ENCODE measurements around the gene DIPK1B.
A peak's percentile ranks its signal among the peaks of the same experiment; 100 is the strongest.

DIPK1B gene

GRCh38 chr9:136686794-136687711, 25.3 kb upstream of the DIPK1B start, which contains the start of gene AGPAT2:
Gene AGPAT2, minus strand, starts transcription at chr9:136687457. Its CDS starts 100 bp downstream, at chr9:136687357.
- peak; percentile 82 for DNase-seq

GRCh38 chr9:136687721-136688223, 24.6 kb upstream of the DIPK1B start:
- DNase-seq: no peak

GRCh38 chr9:136688274-136689107, 23.9 kb upstream of the DIPK1B start:
- no peak for DNase-seq

- no peak for DNase-seq
Observed at GRCh38 chr9:136689108-136689460, 23.3 kb upstream of the DIPK1B start.

GRCh38 chr9:136690104-136690805, 22.1 kb upstream of the DIPK1B start:
- DNase-seq: no peak

GRCh38 chr9:136690806-136691261, 21.5 kb upstream of the DIPK1B start:
- DNase-seq: no peak

GRCh38 chr9:136691316-136692184, 20.8 kb upstream of the DIPK1B start:
- no peak for DNase-seq

GRCh38 chr9:136692185-136693134, 19.9 kb upstream of the DIPK1B start:
- no peak for DNase-seq

GRCh38 chr9:136693135-136693489, 19.3 kb upstream of the DIPK1B start:
- DNase-seq: no peak

- DNase-seq: no peak
Observed at GRCh38 chr9:136693490-136694162, 18.7 kb upstream of the DIPK1B start.

GRCh38 chr9:136694163-136694871, 18.1 kb upstream of the DIPK1B start:
- DNase-seq: peak; percentile 68

- no peak for DNase-seq
Observed at GRCh38 chr9:136694872-136695247, 17.5 kb upstream of the DIPK1B start.

- DNase-seq: no peak
Observed at GRCh38 chr9:136695435-136695895, 16.9 kb upstream of the DIPK1B start.

GRCh38 chr9:136695955-136696354, 16.4 kb upstream of the DIPK1B start:
- no peak for DNase-seq

GRCh38 chr9:136696502-136696901, 15.9 kb upstream of the DIPK1B start:
- no peak for DNase-seq

- DNase-seq: no peak
Observed at GRCh38 chr9:136697146-136697820, 15.1 kb upstream of the DIPK1B start.

- no peak for DNase-seq
Observed at GRCh38 chr9:136697821-136698526, 14.4 kb upstream of the DIPK1B start.

- DNase-seq: no peak
Observed at GRCh38 chr9:136698635-136699246, 13.6 kb upstream of the DIPK1B start.
